Panc1 (cell line): Measurements from ENCODE around the gene PHACTR2. TPM values are rescaled to one million over a fixed set of nuclear protein-coding genes. Genes with fewer than 3 reads are reported as not detected.

Experiments used
- ATAC-seq: fragments of 200-7000 bp; cut with Tn5 transposase; 2 replicates; pipeline ENCODE4 v1.9.1; 2020; ENCODE audit warnings: mild to moderate bottlenecking, moderate library complexity
- BruUV-seq: library from RNA; stranded (reverse); fragments of 400-500 nt; replicated peaks from 2 replicates; lab custom pipeline; 2021; lab: Mats Ljungman, UMichigan
- CTCF ChIA-PET: fragments of 300-600 bp; sonication (Branson Sonifier 250); formaldehyde crosslinking; loops from one replicate; lab custom pipeline; 2022; ENCODE audit warnings: antibody characterized with exemption; lab: Charles Lee
- POLR2A ChIA-PET: fragments of 300-600 bp; sonication (Branson Sonifier 250); formaldehyde crosslinking; loops from one replicate; lab custom pipeline; 2022; ENCODE audit warnings: antibody characterized with exemption; lab: Charles Lee
- DNase-seq: peaks from one replicate; pipeline ENCODE4 v3.0.0-alpha.2; 2010; ENCODE audit warnings: low read depth, low spot score
- H3K27ac ChIP-seq: 2 replicates; pipeline ENCODE4 v1.5.1; 2011; ENCODE audit warnings: mild to moderate bottlenecking, low read length, inconsistent platforms
- H3K27me3 ChIP-seq: fragments of 200-500 bp; sonication (Bioruptor generic); 2 replicates; pipeline ENCODE4 v1.6.0; 2014; ENCODE audit warnings: low read length, inconsistent platforms; ENCODE audit not compliant: control insufficient read depth, insufficient read depth
- H3K36me3 ChIP-seq: fragments of 200-500 bp; sonication (Bioruptor generic); 2 replicates; pipeline ENCODE4 v1.5.1; 2014; ENCODE audit warnings: inconsistent platforms, mild to moderate bottlenecking, low read length, moderate library complexity; ENCODE audit not compliant: control insufficient read depth, insufficient read depth
- H3K4me1 ChIP-seq: 2 replicates; pipeline ENCODE4 v1.5.1; 2011; ENCODE audit warnings: inconsistent platforms, mild to moderate bottlenecking, low read length, moderate library complexity; ENCODE audit not compliant: control insufficient read depth, insufficient read depth
- H3K4me3 ChIP-seq, 2 experiments: 2 replicates each; pipeline ENCODE4 v1.5.1; 2011 to 2012; ENCODE audit warnings: low read depth in 2 of 2, low read length in 2 of 2, mild to moderate bottlenecking in 2 of 2, inconsistent platforms in 1 of 2, moderate library complexity in 1 of 2
- H3K9me3 ChIP-seq: fragments of 200-500 bp; sonication (Bioruptor generic); 2 replicates; pipeline ENCODE4 v1.5.1; 2014; ENCODE audit warnings: low read depth, mild to moderate bottlenecking, inconsistent platforms, low read length, moderate library complexity; ENCODE audit not compliant: control insufficient read depth, insufficient read depth
- POLR2AphosphoS5 ChIP-seq: IDR thresholded peaks from 2 replicates; pipeline ENCODE4 v1.6.1; 2012; ENCODE audit warnings: mild to moderate bottlenecking, low read depth, low read length, moderate library complexity
- SIN3A ChIP-seq: IDR thresholded peaks from 2 replicates; pipeline ENCODE4 v1.6.1; 2012; ENCODE audit warnings: low read depth, mild to moderate bottlenecking, low read length, moderate library complexity, borderline replicate concordance; ENCODE audit not compliant: insufficient read depth
- TCF7L2 ChIP-seq: IDR thresholded peaks from 2 replicates; pipeline ENCODE4 v1.6.1; 2011; ENCODE audit warnings: mild to moderate bottlenecking, low read depth, low read length, inconsistent platforms
- in situ Hi-C: cut with HindIII; loops from 2 replicates; pipeline ENCODE4 v1.10.0; 2016; ENCODE audit warnings: low sequenced_read_pairs, low pct_unique_long_range_greater_than_20kb
- intact Hi-C: fragments of 100-400 bp; cut with micrococcal nuclease; formaldehyde crosslinking; loops from one replicate; pipeline ENCODE4 v1.10.0; 2022; ENCODE audit not compliant: unreplicated experiment
- total RNA-seq: library from RNA; stranded (reverse); gene quantifications from one replicate; pipeline ENCODE4 v1.2.1, GENCODE V29; 2021; ENCODE audit not compliant: unreplicated experiment
- TF ChIP-seq, protein P1 (sequence below), 2 experiments: IDR thresholded peaks; 2 replicates each; pipeline ENCODE4 v1.6.1; 2011 to 2012; ENCODE audit warnings: low read depth in 2 of 2, control low read depth in 1 of 2, low read length in 1 of 2, mild to moderate bottlenecking in 1 of 2, moderate library complexity in 1 of 2; ENCODE audit not compliant: insufficient read depth in 1 of 2
- TF ChIP-seq, protein P2 (sequence below): fragments of 450-650 bp; IDR thresholded peaks from 2 replicates; pipeline ENCODE4 v1.5.1; 2017; ENCODE audit warnings: mild to moderate bottlenecking

Gene PHACTR2
- total RNA-seq, 1 experiment from 2014 or later = 59.9 TPM

DNA sequence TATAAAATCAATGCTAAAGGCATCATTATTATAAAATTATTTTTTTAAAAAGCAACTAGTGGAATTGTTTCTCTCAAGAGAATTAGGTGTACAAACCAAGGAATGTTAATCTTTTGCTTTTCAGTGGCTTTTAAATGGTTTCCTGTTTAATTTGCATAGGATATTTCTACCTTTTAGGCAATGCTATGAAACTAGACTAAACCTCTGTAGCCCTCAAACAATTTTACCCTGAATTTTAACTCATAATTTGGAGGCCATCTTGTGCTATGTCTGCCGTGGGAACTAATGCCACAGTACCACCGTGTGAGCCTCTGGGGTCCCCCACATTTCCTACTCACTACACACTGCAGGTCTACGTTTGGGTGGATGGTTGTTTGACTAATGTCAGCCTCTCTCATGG is 20.6 kb downstream of the PHACTR2 start:
- ChIA-PET CTCF (interaction anchor here (0.6 kb wide), 1 partner anchor 47 kb away, joined by 7 read pairs; no protein-coding TSS in a partner anchor), POLR2A (no interaction called here)
- Histone ChIP-seq H3K9me3 (no peaks in the 10 kb centered on the region), H3K27me3 (no peaks in the 10 kb centered on the region), H3K4me1 (peaks cover 37% of the 10 kb centered on the region), H3K36me3 (no peaks in the 10 kb centered on the region), H3K27ac (no peak overlapping the region), H3K4me3 (no peak overlapping the region)
- BruUV-seq = no TSS peak
- DNase-seq (no peak), ATAC-seq (no peak)
- in situ Hi-C loops = no loop called here
- TF ChIP-seq TCF7L2 = no peak
- TF ChIP-seq, protein P1, sequence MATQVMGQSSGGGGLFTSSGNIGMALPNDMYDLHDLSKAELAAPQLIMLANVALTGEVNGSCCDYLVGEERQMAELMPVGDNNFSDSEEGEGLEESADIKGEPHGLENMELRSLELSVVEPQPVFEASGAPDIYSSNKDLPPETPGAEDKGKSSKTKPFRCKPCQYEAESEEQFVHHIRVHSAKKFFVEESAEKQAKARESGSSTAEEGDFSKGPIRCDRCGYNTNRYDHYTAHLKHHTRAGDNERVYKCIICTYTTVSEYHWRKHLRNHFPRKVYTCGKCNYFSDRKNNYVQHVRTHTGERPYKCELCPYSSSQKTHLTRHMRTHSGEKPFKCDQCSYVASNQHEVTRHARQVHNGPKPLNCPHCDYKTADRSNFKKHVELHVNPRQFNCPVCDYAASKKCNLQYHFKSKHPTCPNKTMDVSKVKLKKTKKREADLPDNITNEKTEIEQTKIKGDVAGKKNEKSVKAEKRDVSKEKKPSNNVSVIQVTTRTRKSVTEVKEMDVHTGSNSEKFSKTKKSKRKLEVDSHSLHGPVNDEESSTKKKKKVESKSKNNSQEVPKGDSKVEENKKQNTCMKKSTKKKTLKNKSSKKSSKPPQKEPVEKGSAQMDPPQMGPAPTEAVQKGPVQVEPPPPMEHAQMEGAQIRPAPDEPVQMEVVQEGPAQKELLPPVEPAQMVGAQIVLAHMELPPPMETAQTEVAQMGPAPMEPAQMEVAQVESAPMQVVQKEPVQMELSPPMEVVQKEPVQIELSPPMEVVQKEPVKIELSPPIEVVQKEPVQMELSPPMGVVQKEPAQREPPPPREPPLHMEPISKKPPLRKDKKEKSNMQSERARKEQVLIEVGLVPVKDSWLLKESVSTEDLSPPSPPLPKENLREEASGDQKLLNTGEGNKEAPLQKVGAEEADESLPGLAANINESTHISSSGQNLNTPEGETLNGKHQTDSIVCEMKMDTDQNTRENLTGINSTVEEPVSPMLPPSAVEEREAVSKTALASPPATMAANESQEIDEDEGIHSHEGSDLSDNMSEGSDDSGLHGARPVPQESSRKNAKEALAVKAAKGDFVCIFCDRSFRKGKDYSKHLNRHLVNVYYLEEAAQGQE (IDR thresholded peaks at IDR 0.05; ENCODE audit: insufficient read depth in 1 of 2, low read depth in 2 of 2, low read length in 1 of 2) = no peak
- TF ChIP-seq POLR2AphosphoS5 = no peak
- no peak for TF ChIP-seq SIN3A
- TF ChIP-seq, protein P2, sequence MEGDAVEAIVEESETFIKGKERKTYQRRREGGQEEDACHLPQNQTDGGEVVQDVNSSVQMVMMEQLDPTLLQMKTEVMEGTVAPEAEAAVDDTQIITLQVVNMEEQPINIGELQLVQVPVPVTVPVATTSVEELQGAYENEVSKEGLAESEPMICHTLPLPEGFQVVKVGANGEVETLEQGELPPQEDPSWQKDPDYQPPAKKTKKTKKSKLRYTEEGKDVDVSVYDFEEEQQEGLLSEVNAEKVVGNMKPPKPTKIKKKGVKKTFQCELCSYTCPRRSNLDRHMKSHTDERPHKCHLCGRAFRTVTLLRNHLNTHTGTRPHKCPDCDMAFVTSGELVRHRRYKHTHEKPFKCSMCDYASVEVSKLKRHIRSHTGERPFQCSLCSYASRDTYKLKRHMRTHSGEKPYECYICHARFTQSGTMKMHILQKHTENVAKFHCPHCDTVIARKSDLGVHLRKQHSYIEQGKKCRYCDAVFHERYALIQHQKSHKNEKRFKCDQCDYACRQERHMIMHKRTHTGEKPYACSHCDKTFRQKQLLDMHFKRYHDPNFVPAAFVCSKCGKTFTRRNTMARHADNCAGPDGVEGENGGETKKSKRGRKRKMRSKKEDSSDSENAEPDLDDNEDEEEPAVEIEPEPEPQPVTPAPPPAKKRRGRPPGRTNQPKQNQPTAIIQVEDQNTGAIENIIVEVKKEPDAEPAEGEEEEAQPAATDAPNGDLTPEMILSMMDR = no peak
- intact Hi-C loops = no loop called here

DNA sequence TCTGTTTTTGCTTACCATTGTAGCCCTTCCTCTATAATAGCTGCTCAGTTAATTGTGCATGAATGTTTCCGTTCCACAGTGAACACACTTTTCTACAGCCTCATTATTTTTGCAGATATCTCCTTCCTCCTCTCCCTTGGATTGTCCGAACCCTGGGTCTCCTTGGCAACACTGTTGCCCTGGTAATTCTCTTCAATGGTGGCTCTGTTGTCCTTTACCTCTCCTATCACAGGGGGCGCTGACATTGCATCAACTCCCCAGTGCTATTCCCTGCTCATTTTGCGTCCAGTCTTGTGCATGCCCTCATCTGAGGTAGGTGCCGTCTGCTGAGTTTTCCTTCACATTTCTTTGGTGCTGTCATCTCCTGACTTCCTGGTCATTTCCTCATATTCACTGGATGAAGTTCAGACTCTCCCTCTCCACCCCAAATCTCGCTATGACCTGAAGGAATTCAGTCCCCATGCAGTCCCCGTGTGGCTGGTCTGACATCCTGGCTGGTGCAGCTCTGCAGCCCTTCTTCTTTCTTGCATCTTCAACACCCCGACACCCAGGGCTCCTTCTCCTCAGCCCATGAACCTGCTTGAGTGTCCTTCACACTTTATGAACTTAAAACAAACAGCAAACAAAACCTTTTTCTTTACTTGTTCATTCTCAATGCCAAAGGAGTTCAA is 21.1 kb downstream of the PHACTR2 start:
- ATAC-seq = no peak; the same call in 1 of the 2 replicates
- H3K27me3 ChIP-seq = no peaks in the 10 kb centered on the region
- no peaks in the 10 kb centered on the region for H3K9me3 ChIP-seq
- H3K27ac ChIP-seq = no peak overlapping the region
- ChIA-PET CTCF (no interaction called here), POLR2A (no interaction called here)
- no TSS peak for BruUV-seq
- no peaks in the 10 kb centered on the region for H3K36me3 ChIP-seq
- intact Hi-C loops (no loop called here), in situ Hi-C loops (no loop called here)
- no peak for DNase-seq
- H3K4me3 ChIP-seq = no peak overlapping the region
- peaks cover 37% of the 10 kb centered on the region for H3K4me1 ChIP-seq
- TF ChIP-seq, protein P2 = peak; percentile 23; the same call in 1 of the 2 replicates
- no peak for TF ChIP-seq TCF7L2
